ENCODE data around the gene ONECUT2. TPM values are rescaled to one million over a fixed set of nuclear protein-coding genes. Genes with fewer than 3 reads are reported as not detected.
"Not testable (repeated sequence)": the region's sequence is repeated elsewhere in the genome, so short reads cannot be mapped to it uniquely, and the experiment has no call there.

The ONECUT2 gene
- total and polyA plus RNA-seq, 12 donors = 0.07 to 4.6 (median 0.23) TPM; not detected in 1

- Histone ChIP-seq H3K4me3 (no peak overlapping the region), H3K9me3 (replicated peaks in 1 of 3) (peaks cover 0 to 5% (median 0%) of the 10 kb centered on the region in 3 donors), H3K27me3 (no peaks in the 10 kb centered on the region), H3K27ac (no peak overlapping the region), H3K36me3 (replicated peaks in 1 of 2) (no peaks in the 10 kb centered on the region), H3K4me1 (replicated peaks in 1 of 2) (no peaks in the 10 kb centered on the region)
- TF ChIP-seq CTCF (IDR thresholded peaks at IDR 0.05) = no peak
- no peak for TF ChIP-seq POLR2A (IDR thresholded peaks at IDR 0.05)
- intact Hi-C loops (cut with DNase I) = no loop called here
- 68 to 84% (median 76%) methylated on average over 6 to 7 of the region's 7 CpGs for WGBS, 4 donors
- DNase-seq = no peak
These were observed 84.7 kb downstream of the ONECUT2 start for GRCh38 chr18:57519668-57520424.

- H3K27me3 ChIP-seq; H3K36me3 ChIP-seq (replicated peaks in 1 of 2); intact Hi-C loops (cut with DNase I); H3K4me3 ChIP-seq; H3K4me1 ChIP-seq (replicated peaks in 1 of 2); H3K27ac ChIP-seq; H3K9me3 ChIP-seq (replicated peaks in 1 of 3); DNase-seq: not testable (repeated sequence)
These were observed 87.2 kb downstream of the ONECUT2 start for GRCh38 chr18:57522348-57522747.

- H3K4me3 ChIP-seq = no peak overlapping the region
- no peaks in the 10 kb centered on the region for H3K36me3 ChIP-seq (replicated peaks in 1 of 2)
- DNase-seq = peak in 1 of 7 donors; percentile 11
- TF ChIP-seq CTCF (IDR thresholded peaks at IDR 0.05) = no peak
- TF ChIP-seq POLR2A (IDR thresholded peaks at IDR 0.05) = no peak
- WGBS, 4 donors = 69 to 75% (median 71%) methylated on average over 11 of the region's 11 CpGs
- H3K27me3 ChIP-seq = no peaks in the 10 kb centered on the region
- intact Hi-C loops (cut with DNase I) = no loop called here
- peaks cover 0 to 5% (median 0%) of the 10 kb centered on the region in 3 donors for H3K9me3 ChIP-seq (replicated peaks in 1 of 3)
- no peak overlapping the region for H3K27ac ChIP-seq
- peaks cover 0 to 4% of the 10 kb centered on the region in 2 donors for H3K4me1 ChIP-seq (replicated peaks in 1 of 2)
These were observed 88.2 kb downstream of the ONECUT2 start for GRCh38 chr18:57523171-57523956.

- H3K4me3 ChIP-seq = no peak overlapping the region
- no peak overlapping the region for H3K27ac ChIP-seq
- H3K9me3 ChIP-seq (replicated peaks in 1 of 3) = no peaks in the 10 kb centered on the region
- no peak for TF ChIP-seq CTCF (IDR thresholded peaks at IDR 0.05)
- TF ChIP-seq POLR2A (IDR thresholded peaks at IDR 0.05) = no peak
- peaks cover under 1 to 6% of the 10 kb centered on the region in 2 donors for H3K4me1 ChIP-seq (replicated peaks in 1 of 2)
- peak in 2 of 7 donors; percentile 4 to 16 for DNase-seq
- no peaks in the 10 kb centered on the region for H3K27me3 ChIP-seq
- H3K36me3 ChIP-seq (replicated peaks in 1 of 2) = no peaks in the 10 kb centered on the region
- 53 to 60% (median 55%) methylated on average over 13 of the region's 13 CpGs for WGBS, 4 donors
- intact Hi-C loops (cut with DNase I) = no loop called here
These were observed 92.5 kb downstream of the ONECUT2 start for GRCh38 chr18:57527556-57528229.
